GM19099 (cell line): ENCODE results near the gene ERC2.

Experiments
- POLR2A ChIP-seq: IDR thresholded peaks from 3 replicates; pipeline ENCODE4 v1.6.1; 2011; ENCODE audit warnings: low read depth; ENCODE audit not compliant: insufficient read length; ENCODE audit errors: extremely low read depth

The ERC2 gene

DNA sequence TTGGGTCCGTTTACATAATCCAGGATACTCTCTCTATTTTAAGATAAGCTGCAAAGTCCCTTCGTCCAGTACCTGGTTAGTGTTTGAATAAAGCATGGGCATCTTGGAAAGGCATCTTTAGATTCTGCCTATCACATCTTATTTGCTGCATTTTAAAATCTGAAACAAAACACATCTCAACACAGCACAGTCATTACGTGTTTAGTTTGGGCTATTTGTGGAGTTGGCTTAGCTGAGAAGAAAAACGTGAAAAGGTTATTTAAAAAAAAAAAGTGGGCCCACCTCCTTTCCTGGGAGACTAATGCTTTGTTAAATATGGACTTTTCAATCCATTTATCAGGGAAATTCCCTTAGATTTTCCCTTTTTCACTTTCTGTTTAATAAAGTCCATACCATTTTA, 806.7 kb downstream of the ERC2 start:
- TF ChIP-seq POLR2A, result no peak

DNA sequence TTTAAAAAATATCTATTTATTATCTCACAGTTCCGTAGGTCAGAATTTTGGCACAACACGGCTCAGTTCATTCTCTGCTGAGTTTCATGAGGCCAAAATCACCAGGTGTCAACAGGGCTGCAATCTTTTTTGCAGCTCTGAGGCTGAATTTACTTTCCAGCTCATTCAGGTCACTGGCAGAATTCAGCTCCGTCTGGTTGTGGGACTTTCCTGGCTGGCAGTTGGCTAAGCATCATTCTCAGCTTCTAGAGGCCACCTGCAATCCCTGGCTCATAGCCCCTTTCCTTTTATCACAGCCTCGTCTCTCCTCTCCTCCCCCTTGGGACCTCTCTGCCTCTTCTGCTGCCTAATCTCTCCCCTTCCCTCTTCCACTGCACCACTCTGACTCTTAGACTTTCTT, 807.1 kb downstream of the ERC2 start:
- TF ChIP-seq POLR2A, result no peak

DNA sequence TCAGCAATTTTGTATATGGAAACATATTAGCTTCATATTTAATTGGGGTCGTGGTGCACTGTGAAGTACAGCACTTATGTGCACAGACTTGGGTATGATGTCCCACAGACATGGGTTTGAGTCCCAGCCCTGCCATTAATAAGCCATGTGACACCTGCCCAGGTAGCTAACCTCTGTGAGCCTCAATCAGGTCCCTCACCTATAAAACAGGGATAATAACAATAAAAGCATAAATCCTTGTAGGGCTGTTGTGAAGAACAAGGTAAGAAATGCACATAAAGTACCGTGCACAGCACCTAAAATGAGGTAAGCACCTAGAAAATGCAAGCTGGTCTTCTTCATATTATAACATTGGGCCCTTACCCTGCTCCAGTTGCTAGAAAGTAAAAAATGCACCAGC, 807.6 kb downstream of the ERC2 start:
- no peak for TF ChIP-seq POLR2A

DNA sequence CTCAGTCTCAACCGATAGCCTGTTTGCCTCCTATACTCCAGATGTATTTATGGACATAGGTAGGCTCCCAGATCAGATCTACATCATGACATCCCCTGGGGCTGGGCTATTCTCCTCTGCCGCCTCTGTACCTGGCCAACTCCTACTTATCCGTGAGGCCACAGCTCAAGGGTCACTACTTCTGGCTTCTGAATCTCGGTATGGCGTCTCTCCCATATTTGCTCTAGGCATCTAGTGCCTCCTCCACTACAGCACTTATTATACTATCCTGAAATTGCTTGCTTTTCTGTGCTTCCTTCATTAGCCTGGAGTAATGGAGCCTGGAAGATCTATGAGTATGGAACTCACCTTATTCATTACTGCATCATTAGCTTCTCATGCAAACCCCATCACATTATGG, 808.6 kb downstream of the ERC2 start:
- TF ChIP-seq POLR2A, result no peak

DNA sequence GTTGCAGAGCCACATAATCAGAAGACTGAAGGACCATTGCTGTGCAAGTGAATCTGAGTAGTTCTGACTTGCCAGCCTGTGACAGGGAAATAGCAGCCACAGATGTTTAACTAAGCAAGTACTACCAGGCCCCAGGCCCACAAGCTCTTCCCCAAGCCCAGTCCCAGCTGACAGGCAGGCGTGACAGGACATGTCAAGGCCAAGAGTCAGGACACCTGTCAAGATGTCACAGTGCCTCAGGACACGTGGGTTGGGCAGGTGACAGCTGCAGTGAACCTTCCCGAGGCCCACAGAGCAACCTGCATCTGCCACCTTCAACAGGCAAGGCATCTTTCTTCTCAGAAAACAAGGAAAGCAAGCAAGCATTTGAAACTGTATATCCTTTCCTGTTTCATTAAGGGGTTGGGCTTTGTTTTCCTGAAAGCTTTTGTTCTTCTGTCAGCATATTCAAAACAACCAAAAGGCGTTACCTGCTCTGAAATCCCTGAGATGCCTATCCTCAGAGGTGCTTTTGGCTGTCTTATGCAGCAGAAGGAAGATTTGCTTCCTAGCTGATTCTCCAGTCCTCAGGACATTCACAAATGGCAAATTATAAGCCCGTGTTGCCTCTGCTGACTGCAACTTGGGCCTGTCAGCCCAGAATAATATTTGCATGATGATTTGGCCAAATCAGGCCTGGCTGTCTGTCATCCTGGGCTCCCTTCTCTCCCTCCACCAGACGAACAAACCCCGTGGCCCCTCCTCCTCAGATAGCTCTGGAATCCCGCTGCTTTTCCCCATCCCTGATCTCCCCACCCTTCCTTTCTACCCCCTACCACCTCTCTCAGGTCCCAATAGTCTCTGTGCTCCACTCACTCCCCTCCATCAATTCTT, 809.3 kb downstream of the ERC2 start:
- TF ChIP-seq POLR2A, result no peak

DNA sequence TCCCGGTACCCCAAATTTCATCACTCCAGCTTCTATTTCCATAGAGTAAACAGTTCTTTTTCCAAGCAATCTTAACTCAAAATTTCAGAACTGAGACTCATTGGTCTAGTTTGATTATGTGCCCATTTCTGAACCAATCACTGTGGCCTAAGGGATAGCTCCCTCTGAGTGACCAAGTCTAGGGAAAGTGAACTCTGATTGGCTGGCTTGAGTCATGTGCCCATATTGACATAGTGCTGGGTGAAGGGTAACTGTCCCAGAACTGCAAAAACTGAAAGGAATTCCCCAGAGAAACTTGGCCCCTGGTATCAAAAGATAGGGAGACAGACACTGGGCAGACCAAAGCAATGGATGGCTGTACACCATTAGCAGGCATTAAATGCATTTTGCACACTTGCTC, 810.0 kb downstream of the ERC2 start:
- no peak for TF ChIP-seq POLR2A

DNA sequence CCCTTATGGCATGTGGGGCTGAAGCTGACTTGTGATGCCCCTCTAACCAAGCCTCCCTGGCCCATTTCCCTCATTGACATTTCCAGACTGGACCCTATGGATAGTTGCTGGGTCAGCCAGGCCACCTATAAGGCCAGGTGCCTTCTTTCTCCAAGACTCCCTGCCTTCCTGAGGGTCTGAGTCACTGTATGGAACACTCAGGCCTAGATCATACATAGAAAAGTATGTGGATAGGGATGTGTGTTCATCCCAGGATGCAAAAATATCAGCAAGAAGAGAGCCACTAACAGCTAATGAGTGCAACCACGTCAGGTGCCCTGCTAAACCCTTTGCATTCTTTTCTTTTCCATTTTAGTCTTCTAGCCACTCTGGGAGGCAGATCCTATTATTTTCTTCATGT, 812.7 kb downstream of the ERC2 start:
- no peak for TF ChIP-seq POLR2A

DNA sequence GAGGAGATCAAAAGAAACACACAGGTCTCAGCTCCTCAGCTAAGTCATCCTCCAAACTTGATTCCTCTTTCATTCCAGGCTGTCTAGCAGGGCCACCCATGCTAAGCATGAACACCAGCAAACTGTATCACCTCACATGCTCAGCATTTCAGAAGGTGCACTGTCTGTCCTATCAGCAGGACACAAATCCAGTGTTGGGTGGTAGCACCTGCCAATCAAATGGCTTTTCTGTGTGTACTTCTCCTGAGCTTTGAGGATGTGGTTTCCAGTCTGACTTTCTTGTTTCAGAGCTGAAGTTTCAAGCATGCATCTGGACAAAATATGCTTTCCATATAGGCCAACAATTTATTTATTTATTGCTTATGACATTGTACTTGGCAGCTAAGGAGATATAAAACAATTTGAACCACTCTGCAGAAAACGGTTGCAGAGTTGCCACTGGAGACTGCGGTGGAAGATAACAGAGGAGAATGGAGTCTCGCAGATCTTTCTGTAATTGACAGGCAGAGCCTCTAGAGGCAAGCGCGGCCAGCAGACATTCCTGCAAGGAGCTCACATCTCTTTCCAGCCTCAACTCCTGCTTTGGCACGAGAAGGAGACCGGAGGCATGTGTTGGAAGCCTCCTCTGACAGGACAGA, 814.0 kb downstream of the ERC2 start:
- no peak for TF ChIP-seq POLR2A

DNA sequence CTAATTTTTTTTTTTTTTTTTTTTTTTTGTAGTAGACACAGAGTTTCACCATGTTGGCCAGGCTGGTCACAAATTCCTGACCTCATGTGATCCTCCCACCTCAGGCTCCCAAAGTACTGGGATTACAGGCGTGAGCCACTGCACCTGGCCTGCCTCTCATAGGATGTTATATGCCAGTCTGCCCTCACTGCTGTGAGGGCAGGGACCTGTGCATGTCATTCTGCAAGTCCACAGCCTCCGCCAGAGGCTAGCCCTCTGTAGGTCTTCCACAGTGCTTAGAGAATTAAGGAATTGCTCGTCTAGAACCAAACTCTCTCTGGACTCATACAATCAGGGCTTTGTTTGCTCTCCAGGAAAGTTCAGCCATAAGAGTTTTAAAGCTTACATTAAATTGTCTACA, 817.3 kb downstream of the ERC2 start:
- no peak for TF ChIP-seq POLR2A

DNA sequence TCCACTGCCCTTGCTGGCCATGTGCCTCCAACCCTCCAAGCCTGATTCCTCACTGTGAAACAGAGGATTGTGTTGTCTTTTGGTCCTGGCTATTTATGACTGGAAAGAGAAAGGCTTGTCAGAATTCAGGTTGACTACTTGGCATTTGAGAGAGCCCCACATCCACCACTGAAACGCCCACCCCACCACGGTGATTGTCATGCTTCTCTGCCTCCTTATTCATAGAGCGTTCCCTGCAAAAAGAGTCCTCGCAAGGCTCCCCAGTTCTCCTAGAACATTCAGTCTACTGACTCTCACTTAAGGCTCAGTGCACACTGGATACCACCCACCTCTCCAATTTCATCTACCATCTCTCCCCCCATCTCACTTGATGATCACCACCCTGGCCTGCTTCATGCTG, 818.3 kb downstream of the ERC2 start:
- TF ChIP-seq POLR2A, result no peak

DNA sequence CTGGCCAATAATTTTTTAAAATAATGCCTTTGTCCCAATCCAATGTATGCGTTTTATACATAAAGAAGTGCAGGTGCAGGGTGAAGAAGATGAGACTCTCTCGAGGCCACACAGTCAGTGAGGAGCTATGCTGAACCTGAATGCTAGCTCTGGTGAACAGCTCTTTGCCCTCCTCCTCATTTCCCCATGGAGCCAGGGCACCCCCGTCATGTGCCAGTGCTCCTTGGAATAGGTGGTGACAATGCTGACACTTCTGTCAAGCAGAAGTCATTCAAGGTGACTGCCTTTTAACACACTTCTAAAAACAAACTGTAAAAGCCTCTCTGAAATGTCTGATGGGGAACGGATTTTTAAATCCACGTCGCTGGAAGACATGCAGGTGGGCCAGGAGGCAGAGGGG, 818.7 kb downstream of the ERC2 start:
- no peak for TF ChIP-seq POLR2A

DNA sequence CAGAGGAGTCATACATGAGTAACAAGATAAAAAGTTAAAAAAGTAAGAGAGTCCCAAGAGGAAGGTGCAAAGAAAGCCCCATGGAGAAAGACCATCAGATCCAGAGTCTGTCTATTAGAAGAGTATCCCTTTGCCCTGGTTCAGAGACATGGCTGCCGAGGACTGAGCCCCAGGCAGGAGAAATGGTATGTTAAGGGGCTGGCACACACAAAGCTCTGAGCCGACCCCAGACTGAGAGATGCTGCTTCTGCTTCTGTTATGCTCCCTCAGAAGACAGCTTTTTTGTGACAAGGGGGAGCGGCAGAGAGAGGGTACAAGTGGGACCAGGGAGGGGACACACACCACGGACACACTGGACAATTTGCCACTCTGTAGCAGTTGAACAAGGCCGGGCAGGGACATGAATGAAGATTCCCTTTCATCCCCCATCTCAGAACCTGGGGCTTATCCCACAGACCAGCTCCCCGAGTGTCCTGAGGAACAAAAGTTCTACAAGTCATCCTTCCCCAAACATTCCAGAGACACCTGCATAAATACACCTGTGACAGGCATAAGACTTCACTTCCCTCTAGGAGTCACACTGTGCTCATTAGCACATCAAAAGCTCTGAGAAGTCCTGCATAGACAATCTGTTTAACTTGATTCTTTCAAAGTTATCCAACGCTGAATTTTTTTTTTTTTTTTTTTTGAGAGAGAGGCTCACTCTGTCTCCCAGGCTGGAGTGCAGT, 819.5 kb downstream of the ERC2 start:
- TF ChIP-seq POLR2A, result no peak

DNA sequence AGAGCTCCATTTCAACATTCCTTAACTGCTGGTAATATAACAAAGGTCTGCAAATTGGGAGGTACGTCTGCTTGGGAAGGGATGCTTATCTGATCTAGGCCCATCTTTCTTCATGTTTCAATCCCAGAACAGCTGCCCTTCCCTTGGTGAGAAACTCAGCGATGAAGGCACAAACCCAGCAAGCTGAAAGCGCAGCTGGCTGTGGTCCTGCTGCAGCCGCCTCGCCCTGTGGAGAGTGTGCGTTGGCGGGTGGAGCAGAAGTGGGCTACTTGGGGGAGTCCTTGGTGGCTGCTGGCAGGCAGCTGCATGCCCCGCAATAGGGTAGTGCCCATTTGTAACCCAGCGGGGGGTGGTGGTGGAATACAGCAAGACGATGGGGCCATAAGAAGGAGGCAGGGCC, 820.6 kb downstream of the ERC2 start:
- TF ChIP-seq POLR2A, result no peak

DNA sequence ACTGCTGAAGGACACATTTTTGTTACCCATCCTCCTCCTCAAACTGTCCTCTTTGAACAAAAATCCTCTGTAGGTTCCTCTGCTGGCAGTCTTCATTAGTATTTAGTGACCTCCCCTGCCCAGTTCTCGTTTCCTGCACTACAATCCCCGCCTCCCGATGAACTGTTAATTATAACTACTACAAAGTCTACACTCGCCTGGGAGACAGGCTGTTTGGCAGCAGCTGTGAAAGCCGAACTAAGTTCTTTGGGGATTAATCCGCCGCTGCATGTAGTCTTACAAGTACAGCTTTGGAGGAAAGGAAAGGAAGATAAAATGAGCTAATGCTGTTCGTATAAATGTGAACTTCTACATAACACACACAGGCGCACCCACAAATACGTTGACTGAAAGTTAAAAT, 821.2 kb downstream of the ERC2 start:
- TF ChIP-seq POLR2A, result no peak

DNA sequence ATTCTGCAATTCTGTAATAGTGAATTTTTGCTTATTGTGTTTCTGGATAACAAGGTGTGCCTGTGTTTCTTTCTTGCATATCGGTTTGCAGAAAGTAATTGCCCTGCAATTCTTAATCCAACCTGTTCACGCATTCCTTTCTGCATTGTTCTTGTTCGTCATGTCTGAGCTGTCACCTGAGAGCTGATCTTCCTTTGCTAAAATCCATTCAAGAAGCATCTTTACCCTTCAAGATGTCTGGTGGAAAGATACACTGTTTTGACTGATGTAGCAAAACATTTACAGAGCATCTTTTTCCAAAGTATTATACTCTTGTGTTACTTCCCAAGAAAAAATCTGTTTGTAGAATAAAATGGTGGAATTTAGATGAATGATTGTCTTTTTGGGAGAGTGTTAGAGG, 822.1 kb downstream of the ERC2 start:
- TF ChIP-seq POLR2A, result no peak

DNA sequence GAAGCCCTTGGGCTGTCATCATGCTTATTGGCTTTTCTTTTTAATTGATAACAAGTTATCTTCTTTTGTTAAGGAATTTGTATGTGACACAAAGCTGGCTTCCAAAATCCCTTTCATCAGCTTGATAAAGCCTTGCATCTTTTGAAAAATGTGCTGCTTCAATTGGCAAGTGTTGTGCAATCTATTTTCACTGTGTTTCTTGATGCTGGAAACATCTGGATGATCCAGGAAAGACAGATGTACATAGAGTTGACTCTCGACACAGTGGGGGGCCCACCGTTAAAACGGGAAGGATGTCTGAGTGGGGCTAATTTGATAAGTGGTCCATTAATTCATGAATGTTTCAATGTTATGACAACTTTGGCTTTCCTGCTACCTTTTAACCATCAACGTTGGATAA, 822.8 kb downstream of the ERC2 start:
- TF ChIP-seq POLR2A, result no peak
